GM12878 (cell line): ENCODE results near the gene FAF1. TPM values are rescaled to one million over a fixed set of nuclear protein-coding genes. Genes with fewer than 3 reads are reported as not detected.

ENCODE experiments used
- ATAC-seq: fragments of 200-7000 bp; cut with Tn5 transposase; 3 replicates; pipeline ENCODE4 v1.9.1; 2020; ENCODE audit warnings: mild to moderate bottlenecking, moderate library complexity
- BruUV-seq: library from RNA; stranded (reverse); fragments of 400-500 nt; replicated peaks from 2 replicates; lab custom pipeline; 2021; lab: Mats Ljungman, UMichigan
- CTCF ChIA-PET: fragments of 300-600 bp; sonication (Branson Sonifier 250); formaldehyde crosslinking; extraction: SDS; loops from one replicate; lab custom pipeline; 2021; ENCODE audit warnings: inconsistent platforms; lab: Yijun Ruan, JAX
- POLR2A ChIA-PET: fragments of 350-600 bp; formaldehyde crosslinking; extraction: SDS; loops from one replicate; lab custom pipeline; 2021; ENCODE audit warnings: inconsistent platforms; lab: Charles Lee
- RAD21 ChIA-PET: fragments of 300-600 bp; sonication (Branson Sonifier 250); formaldehyde crosslinking; loops from one replicate; lab custom pipeline; 2023; ENCODE audit warnings: antibody characterized with exemption; ENCODE audit not compliant: unreplicated experiment; lab: Charles Lee
- SMC1A ChIA-PET: fragments of 300-600 bp; sonication (Branson Sonifier 250); formaldehyde crosslinking; loops from one replicate; lab custom pipeline; 2023; ENCODE audit not compliant: unreplicated experiment, uncharacterized antibody; lab: Charles Lee
- DNase-seq: peaks from one replicate; pipeline ENCODE4 v3.0.0-alpha.2; 2011; ENCODE audit warnings: low read depth, low spot score
- FAIRE-seq: peaks from 3 replicates; lab custom pipeline; 2011; peaks lifted over from hg19 to GRCh38; lab: Jason Lieb, UNC
- H2AFZ ChIP-seq: 2 replicates; pipeline ENCODE4 v1.6.0; 2011; ENCODE audit warnings: low read depth, low read length, control low read depth; ENCODE audit not compliant: control insufficient read depth
- H3K27ac ChIP-seq: 2 replicates; pipeline ENCODE4 v1.5.1; 2011; ENCODE audit warnings: control low read depth; ENCODE audit not compliant: control insufficient read depth, insufficient read depth
- H3K27me3 ChIP-seq, 2 experiments: replicated peaks in 1 of 2; 2 replicates each; pipeline versions ENCODE4 v1.6.0 to v1.6.1; 2011; ENCODE audit warnings: low read length in 1 of 2; ENCODE audit not compliant: control insufficient read depth in 2 of 2, insufficient read depth in 2 of 2
- H3K36me3 ChIP-seq, 2 experiments: 2 replicates each; pipeline ENCODE4 v1.5.1; 2011; ENCODE audit warnings: low read length in 1 of 2; ENCODE audit not compliant: control insufficient read depth in 2 of 2, insufficient read depth in 2 of 2
- H3K4me1 ChIP-seq: 2 replicates; pipeline ENCODE4 v1.6.1; 2011; ENCODE audit warnings: mild to moderate bottlenecking, low read length, moderate library complexity, mixed read lengths; ENCODE audit not compliant: control insufficient read depth, insufficient read depth
- H3K4me2 ChIP-seq: 2 replicates; pipeline ENCODE4 v1.6.0; 2011; ENCODE audit warnings: control low read depth; ENCODE audit not compliant: control insufficient read depth, insufficient read depth
- H3K4me3 ChIP-seq: fragments of 200-600 bp; sonication (generic); 2 replicates; pipeline ENCODE4 v1.5.1; 2016
- H3K79me2 ChIP-seq: 2 replicates; pipeline ENCODE4 v1.6.0; 2011; ENCODE audit warnings: low read length; ENCODE audit not compliant: control insufficient read depth, insufficient read depth
- H3K9ac ChIP-seq: 2 replicates; pipeline ENCODE4 v1.8.0; 2011; ENCODE audit warnings: low read length, control low read depth, mixed read lengths; ENCODE audit not compliant: control insufficient read depth, insufficient read depth
- H3K9me3 ChIP-seq: replicated peaks from 3 replicates; pipeline ENCODE4 v1.5.1; 2011; ENCODE audit warnings: mild to moderate bottlenecking, low read length; ENCODE audit not compliant: control insufficient read depth, insufficient read depth
- H4K20me1 ChIP-seq: 2 replicates; pipeline ENCODE4 v1.6.0; 2011; ENCODE audit not compliant: control insufficient read depth, insufficient read depth
- BCL3 ChIP-seq: IDR thresholded peaks from 2 replicates; pipeline ENCODE4 v1.6.1; 2011; ENCODE audit warnings: borderline replicate concordance, low read depth, mild to moderate bottlenecking, moderate library complexity, low read length; ENCODE audit not compliant: insufficient read depth, poor library complexity, severe bottlenecking
- BCLAF1 ChIP-seq: fragments of 450-650 bp; IDR thresholded peaks from 2 replicates; pipeline ENCODE4 v1.6.1; 2017; ENCODE audit warnings: antibody characterized with exemption, mild to moderate bottlenecking, moderate library complexity
- CEBPB ChIP-seq, 2 experiments: fragments of 150-350 bp in 1 of 2; IDR thresholded peaks; 2 replicates each; pipeline ENCODE4 v1.6.1; 2012 to 2014; ENCODE audit warnings: low read depth in 2 of 2, low read length in 2 of 2, borderline replicate concordance in 1 of 2, inconsistent platforms in 1 of 2
- CHD2 ChIP-seq: IDR thresholded peaks from 2 replicates; pipeline ENCODE4 v1.6.1; 2011; ENCODE audit warnings: low read depth, low read length, improper control_type of control experiment, borderline replicate concordance
- HDGF ChIP-seq: fragments of 450-650 bp; IDR thresholded peaks from 2 replicates; pipeline ENCODE4 v1.6.1; 2016; ENCODE audit warnings: antibody characterized with exemption
- MTA3 ChIP-seq: IDR thresholded peaks from 2 replicates; pipeline ENCODE4 v1.6.1; 2012; ENCODE audit warnings: low read length, inconsistent platforms, borderline replicate concordance
- MXI1 ChIP-seq: fragments of 150-350 bp; IDR thresholded peaks from 2 replicates; pipeline ENCODE4 v1.6.1; 2011; ENCODE audit warnings: low read depth, mild to moderate bottlenecking, inconsistent platforms, low read length, improper control_type of control experiment
- POLR2A ChIP-seq: IDR thresholded peaks from 2 replicates; pipeline ENCODE4 v1.6.1; 2011; ENCODE audit warnings: low read depth, mild to moderate bottlenecking, low read length
- RBBP5 ChIP-seq: fragments of 200-600 bp; sonication (generic); conservative IDR thresholded peaks from 2 replicates; pipeline ENCODE4 v1.6.1; 2016
- STAT1 ChIP-seq: fragments of 450-650 bp; conservative IDR thresholded peaks from 2 replicates; pipeline ENCODE4 v1.6.1; 2014; ENCODE audit warnings: antibody characterized with exemption, mild to moderate bottlenecking
- ZNF274 ChIP-seq: IDR thresholded peaks from one replicate; pipeline ENCODE4 v1.8.0; 2011; ENCODE audit not compliant: insufficient read length, insufficient read depth
- ZNF687 ChIP-seq: fragments of 450-650 bp; IDR thresholded peaks from 2 replicates; pipeline ENCODE4 v1.6.1; 2017; ENCODE audit warnings: mild to moderate bottlenecking, moderate library complexity
- WGBS: methylation state at CpG from one replicate; pipeline ENCODE4 v1.1.6; 2016; ENCODE audit warnings: low lambda C conversion rate; ENCODE audit not compliant: insufficient replicate concordance, insufficient coverage; ENCODE audit errors: missing lambda C conversion rate; 5-methylcytosine and 5-hydroxymethylcytosine counted together
- in situ Hi-C: fragments of 300-500 bp; cut with MboI; formaldehyde crosslinking; loops from 9 replicates; pipeline ENCODE4 v1.14.3; 2018; ENCODE audit warnings: mixed read lengths
- intact Hi-C: fragments of 100-400 bp; cut with micrococcal nuclease; formaldehyde crosslinking; loops from one replicate; pipeline ENCODE4 v1.14.2; 2022; ENCODE audit not compliant: unreplicated experiment
- polyA plus RNA-seq, 11 experiments: library from polyadenylated mRNA; depleted of rRNA in 4 of 11; unstranded in 6 of 11; stranded (reverse) in 5 of 11; fragments of >200 nt; fragmentation: Nextera tagmentation in 4 of 11; fragmentation: Illumina TruSeq in 1 of 11; extraction: Ambion mirVana in 4 of 11; extraction: Trizol in 1 of 11; gene quantifications; 1 replicate in 1 of 11; 2 replicates in 10 of 11; pipeline versions ENCODE4 v1.2.1 to v1.2.3, GENCODE V29; 2011 to 2016; ENCODE audit warnings: inconsistent platforms in 2 of 11, missing spikeins in 2 of 11, low read depth in 1 of 11
- total RNA-seq, 4 experiments: library from RNA; depleted of rRNA in 3 of 4; stranded (reverse); fragments of >200 nt in 3 of 4; fragmentation: Illumina TruSeq in 1 of 4; extraction: Trizol in 1 of 4; gene quantifications; 2 replicates each; pipeline versions ENCODE4 v1.2.1 to v1.2.3, GENCODE V29; 2013 to 2021

Gene FAF1
- total and polyA plus RNA-seq, 10 of the 15 experiments (the other 5 are each of a cell fraction or from before 2014, with no cell fraction given): 8.6 to 54.5 (median 23.7) TPM

DNA sequence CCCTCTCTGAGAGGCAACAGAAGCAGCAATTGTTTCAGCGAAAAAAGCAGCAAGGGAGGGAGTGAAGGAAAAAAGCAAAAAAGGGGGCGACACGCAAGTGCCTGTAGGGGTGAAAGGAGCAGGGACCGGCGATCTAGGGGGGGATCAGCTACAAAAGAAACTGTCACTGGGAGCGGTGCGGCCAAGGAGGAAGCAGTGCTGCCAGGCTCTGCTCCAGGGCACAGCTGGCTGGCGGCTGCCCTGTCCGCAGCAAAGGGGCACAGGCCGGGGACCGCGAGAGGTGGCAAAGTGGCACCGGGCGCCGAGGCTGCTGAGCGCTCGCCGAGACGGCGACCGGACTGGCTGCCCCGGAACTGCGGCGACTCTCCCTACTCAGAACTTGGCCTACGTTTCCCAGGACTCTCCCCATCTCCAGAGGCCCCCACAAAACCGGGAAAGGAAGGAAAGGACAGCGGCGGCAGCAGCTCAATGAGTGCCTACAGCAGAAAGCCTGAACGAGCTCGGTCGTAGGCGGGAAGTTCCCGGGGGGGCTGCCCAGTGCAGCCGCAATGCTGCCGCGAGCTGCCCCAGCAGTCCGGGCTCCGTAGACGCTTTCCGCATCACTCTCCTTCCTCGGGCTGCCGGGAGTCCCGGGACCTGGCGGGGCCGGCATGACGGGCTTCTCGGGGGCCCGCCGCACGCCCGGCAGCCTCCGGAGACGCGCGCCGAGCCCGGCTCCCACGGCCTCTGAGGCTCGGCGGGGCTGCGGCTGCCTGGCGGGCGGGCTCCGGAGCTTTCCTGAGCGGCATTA is 8.9 kb upstream of the FAF1 start:
- Histone ChIP-seq H3K27me3 (no peaks in the 10 kb centered on the region), H3K9me3 (no peaks in the 10 kb centered on the region), H3K36me3 (peaks cover 0 to 3% of the 10 kb centered on the region in 2 experiments; a peak in 1 of 4 replicates), H2AFZ (peak overlapping the region; percentile 97), H3K4me2 (peak overlapping the region; percentile 68), H3K9ac (peak overlapping the region; percentile 85), H4K20me1 (no peaks in the 10 kb centered on the region), H3K79me2 (peaks cover 56% of the 10 kb centered on the region), H3K4me3 (peak overlapping the region; percentile 99), H3K27ac (peak overlapping the region; percentile 92), H3K4me1 (no peaks in the 10 kb centered on the region; the same call in 1 of the 2 replicates)
- CTCF ChIA-PET: interaction anchor here (1.4 to 3.1 kb wide), 3 partner anchors 8 to 39 kb away, joined by 5 to 17 read pairs (median 13); partner anchors contain the start of gene FAF1
- FAIRE-seq: no peak
- SMC1A ChIA-PET: interaction anchor here (0.8 to 1.1 kb wide), 3 partner anchors 8 to 10 kb away, joined by 3 read pairs; partner anchors contain the start of gene FAF1
- DNase-seq: no peak
- intact Hi-C loops: loop anchor here (1.0 to 5.0 kb wide), 3 partner anchors 8 to 96 kb away; no protein-coding TSS in a partner anchor
- POLR2A ChIA-PET: interaction anchor here (0.5 to 2.5 kb wide), 2 partner anchors 8 to 555 kb away, joined by 3 to 12 read pairs; partner anchors contain the start of gene FAF1
- in situ Hi-C loops: no loop called here
- ATAC-seq: peak; percentile 59
- RAD21 ChIA-PET: interaction anchor here (0.8 to 1.6 kb wide), 4 partner anchors 9 to 267 kb away, joined by 3 to 7 read pairs (median 4); partner anchors contain the start of genes FAF1 and RNF11
- 1% methylated on average over 63 of the region's 65 CpGs for WGBS
- TSS peak; percentile 68 for BruUV-seq
- TF ChIP-seq POLR2A (peak; percentile 52; the same call in 1 of the 2 replicates), RBBP5 (no peak), HDGF (no peak), BCL3 (no peak), CEBPB (IDR thresholded peaks at IDR 0.05; ENCODE audit: borderline replicate concordance in 1 of 2, low read depth in 2 of 2, low read length in 2 of 2) (no peak), ZNF687 (no peak), ZNF274 (no peak), MXI1 (no peak), STAT1 (no peak), CHD2 (no peak), MTA3 (no peak), BCLAF1 (no peak)
